ENCODE results near the gene PAX3.

DNA sequence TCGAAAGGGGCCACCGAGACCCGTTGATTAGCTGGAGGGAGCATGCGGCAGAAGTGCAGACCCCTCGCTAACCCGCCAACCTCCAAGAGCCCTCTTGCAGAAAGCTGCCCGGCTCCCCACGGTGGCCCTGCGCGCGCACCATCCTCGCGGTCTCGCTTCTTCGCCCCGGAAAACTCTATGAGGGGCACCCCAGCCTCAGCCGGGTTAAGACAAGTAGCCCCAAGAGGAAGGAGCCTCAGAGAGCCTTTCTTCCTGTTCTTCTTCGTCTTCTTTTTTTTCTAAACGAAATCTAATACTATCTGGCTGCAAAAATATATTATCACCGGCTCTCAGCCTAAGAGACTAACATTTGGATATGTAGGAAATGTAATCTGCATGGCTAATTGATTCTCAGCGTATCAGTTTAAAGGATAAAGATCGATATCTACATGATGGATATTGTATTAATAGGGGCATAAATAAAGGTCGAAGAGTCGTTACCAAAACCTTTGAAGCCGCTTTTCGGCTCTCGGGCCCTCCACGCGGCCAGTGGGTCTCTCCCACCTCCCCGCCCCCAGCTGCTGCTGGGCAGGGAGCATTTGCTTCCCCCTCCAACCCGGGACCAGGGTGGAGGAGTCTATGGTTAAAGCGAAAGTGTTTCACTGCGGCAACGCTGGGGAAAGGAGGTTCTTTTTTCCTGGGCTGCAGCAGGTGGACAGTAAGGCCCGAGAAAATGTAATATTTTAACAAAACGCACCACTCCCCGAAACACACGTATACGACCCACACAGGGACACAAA lies 6.1 kb upstream of the PAX3 start:
- TF ChIP-seq POLR2A (IDR thresholded peaks at IDR 0.05) = no peak
- TF ChIP-seq CTCF (IDR thresholded peaks at IDR 0.05) = no peak
